NOMO-1 treated with dmso at 0.1 percent for 144 hours (cell line): ENCODE data around the gene NPNT.

Source experiments
- DNase-seq: peaks from one replicate; lab custom pipeline; 2025; ENCODE audit not compliant: unreplicated experiment; lab: John Stamatoyannopoulos, UW

Gene NPNT

DNA sequence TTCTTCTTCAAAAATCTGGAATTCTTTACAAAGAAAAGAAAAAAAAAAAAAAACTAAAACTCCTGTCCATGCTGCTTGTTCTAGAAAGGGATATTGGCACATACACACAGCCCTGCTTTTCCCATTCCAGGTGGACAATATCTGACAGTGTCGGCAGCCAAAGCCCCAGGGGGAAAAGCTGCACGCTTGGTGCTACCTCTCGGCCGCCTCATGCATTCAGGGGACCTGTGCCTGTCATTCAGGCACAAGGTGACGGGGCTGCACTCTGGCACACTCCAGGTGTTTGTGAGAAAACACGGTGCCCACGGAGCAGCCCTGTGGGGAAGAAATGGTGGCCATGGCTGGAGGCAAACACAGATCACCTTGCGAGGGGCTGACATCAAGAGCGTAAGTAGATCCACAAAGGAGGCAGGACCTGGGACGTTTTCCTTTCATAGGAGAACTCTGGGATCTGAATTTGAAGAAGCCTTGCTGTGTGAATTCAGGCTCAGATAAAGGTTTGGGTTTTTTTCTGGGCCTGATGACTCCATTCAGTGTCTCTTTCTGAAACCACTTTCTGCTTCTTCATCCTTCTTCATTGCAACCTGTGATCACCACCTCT lies 71.9 kb downstream of the NPNT start:
- DNase-seq = no peak

DNA sequence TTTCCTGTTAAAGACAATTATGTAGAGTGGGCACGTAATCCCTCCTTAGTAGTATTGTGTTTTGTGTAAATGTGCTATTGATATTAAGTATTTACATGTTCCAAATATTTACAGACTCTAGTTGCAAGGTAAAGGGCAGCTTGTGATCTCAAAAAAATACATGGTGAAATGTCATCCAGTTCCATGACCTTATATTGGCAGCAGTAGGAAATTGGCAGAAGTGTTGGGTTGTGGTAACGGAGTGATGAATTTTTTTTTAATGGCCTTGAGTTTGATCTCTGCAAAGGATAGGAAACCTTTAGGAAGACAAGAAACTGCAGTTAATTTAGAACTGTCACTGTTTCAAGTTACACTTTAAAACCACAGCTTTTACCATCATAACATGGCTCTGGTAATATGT lies 74.3 kb downstream of the NPNT start:
- no peak for DNase-seq

DNA sequence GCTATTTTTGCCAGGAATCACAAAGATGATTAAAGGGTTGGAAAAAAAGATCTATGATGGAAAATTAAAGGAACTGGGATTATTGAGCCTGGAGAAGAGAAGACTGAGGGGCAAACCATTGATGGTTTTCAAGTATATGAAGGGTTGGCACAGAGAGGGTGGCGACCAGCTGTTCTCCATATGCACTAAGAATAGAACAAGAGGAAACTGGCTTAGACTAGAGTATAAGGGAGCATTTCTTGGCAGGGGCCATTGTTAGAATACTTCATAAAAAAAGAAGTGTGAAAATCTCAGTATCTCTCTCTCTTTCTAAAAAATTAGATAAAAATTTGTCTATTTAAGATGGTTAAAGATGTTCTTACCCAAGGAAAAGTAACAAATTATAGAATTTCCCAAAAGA lies 75.1 kb downstream of the NPNT start:
- no peak for DNase-seq

DNA sequence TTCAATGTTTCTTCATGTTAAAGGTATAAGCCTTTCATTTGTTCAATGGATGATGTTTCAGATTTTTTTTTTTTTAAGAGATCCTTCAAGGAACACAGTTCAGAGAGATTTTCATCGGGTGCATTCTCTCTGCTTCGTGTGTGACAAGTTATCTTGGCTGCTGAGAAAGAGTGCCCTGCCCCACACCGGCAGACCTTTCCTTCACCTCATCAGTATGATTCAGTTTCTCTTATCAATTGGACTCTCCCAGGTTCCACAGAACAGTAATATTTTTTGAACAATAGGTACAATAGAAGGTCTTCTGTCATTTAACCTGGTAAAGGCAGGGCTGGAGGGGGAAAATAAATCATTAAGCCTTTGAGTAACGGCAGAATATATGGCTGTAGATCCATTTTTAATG lies 75.8 kb downstream of the NPNT start:
- no peak for DNase-seq

DNA sequence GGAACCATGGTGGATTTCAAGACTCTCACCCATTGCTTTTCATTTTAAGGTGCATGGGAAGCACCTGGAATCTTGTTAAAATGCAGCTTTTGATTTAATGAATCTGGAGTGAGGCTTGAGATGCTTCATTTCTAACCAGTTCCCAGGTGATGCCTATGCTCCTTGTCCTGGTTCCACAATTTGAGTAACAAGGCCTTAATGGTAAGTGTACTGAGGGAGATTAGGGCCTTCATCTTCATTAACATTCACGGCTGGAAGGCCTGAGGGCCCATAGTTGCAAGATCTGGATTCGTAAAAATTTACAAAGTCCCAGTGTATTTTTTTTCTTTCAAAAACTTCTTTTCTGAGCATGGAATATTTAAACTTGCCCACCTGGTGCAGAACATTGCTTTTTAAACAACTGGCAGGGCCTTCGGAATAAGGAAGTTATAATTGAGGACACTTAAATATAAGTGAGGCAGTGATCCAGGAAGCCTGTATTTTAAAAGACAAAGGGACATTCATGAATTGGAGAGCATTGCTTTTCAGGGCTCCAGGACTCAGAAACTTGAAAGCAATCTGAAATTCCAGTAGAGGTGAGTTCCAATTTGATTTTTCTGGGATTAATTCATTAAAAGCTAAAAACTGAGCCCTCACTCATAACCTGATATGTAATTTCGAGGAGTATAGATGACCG lies 77.8 kb downstream of the NPNT start:
- DNase-seq = no peak

DNA sequence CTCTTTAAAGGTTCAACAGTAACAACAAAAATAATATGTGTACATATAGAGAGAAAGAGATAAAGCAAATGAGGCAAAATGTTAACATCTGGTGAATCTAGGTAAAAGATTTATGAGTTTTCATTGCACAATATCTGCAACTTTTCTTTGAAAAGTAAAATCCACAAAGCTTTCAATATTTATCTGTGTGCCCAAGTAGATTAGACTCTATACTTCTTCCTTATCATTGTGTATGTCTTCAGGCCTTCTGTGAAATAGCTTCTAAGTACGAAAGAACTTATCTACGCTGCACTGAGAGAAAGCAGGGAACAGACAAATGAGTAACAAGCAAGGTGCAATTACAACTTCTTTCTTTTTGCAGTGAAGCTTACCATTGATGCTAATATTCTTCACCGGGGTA lies 81.6 kb downstream of the NPNT start:
- DNase-seq = no peak

DNA sequence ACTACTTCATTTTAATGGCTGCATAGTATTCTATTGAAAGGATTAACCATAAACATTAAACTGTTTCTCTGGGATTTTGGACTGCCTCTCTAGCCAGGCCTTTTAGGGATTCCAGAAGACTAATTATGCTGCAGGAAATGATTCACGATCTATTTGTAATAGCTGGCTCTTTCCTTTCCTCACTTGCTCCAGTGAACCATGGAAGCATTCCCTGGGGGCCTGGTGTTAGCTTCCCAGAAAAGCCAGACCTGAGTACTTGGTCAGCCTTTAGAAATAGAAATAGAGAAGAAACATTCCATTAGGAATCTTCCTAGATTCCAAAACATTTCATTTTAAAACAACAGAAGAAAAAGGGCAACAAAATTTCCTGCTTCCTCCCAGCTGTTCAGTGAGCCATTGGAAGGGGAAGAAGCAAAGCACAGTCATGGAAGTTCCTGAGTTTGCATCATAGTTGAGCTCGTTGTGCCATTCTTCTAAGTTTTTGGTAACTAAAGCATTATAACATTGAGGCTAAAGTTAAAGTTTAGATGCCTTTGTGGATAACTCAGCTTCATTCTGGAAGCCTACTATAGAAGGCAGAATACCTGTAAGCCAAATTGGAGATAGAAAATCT lies 83.5 kb downstream of the NPNT start:
- no peak for DNase-seq

DNA sequence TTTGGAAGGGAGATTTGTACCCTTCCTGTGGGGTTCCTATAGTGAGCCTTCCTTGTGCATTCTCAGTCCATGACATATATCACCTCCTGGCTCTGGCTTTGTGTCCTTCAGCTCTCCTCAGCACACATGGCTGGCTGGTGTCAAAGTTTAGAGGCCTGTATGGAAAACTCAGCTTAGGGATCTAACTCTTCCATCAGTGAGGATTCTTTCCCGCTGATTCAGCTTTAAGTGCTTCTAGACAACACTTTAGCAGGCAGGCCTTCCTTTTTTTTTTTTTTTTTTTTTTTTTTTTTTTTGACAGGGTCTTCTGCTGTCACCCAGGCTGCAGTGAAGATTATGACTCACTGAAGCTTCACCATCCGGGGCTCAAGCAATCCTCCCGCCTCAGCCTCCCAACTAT lies 84.2 kb downstream of the NPNT start:
- no peak for DNase-seq

DNA sequence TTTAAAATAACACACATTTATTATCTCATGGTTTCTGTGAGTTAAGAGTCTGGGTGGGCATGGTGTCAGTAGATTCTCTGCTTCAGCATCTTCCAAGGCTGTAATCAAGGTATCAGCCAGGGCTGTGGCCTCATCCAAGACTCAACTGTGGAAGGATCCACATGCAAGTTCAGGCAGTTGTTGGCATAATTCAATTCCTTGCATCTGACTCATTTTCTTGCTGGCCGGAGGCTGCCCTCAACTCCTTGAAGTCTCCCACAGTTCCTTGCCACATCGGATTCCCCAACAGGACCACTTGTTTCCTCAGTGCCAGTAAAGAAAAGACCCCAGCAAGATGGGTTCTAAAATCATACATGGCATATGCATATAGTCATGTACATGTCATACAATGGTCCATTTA lies 93.4 kb downstream of the NPNT start:
- DNase-seq = no peak

DNA sequence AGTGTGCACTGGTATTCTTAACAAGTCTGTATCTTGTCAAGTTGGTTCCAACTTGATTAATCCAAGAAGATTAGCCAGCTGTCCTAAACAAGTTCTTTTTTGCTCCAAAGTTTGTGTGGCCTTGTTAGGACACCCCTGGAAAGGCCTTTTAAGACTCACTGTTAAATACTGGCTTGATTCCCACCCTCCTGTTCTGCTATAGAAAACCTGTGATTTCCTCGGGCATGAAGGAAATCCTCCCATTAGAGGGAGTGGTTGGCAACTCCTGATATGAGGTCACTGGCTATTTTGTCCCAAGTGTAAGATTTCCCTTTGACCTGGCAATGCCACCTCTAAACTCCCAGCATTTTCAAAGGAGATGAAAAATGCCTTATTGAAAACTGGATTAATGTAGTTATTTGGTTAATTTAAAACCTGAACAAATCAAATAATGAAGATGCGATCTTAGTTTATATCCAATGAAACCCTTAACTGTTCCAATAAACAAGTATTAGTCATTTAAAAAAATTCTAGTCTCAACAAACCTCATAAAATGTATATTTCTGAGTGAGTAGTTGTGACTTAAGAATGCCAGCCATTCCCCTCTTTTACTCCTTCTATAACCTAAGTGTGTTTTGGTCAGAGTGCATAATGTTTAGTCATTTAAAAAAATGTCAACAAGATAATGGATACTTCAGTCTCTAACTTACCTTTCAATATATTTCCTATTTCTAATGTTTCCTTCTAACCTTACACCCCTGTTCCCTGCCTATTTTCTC lies 94.4 kb downstream of the NPNT start:
- DNase-seq = no peak

DNA sequence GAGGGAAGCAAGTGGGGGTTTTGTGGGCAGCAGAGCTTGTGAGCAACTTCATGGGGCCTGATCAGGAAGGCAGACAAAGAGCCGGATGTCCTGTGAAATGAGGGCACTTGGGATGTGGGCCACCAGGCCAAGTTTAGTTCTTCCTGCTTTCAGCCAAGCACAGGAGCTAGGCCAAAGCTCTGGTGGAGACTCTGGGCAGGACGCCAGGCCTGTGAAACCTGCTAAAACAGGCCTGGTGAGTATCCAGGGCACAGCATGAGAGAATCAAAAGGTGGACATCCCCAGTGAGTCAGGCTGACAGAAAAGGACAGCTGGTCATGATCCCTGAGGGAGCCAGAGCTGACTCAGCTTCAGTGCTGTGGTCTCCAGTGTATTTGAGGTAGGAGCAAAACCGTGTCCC lies 95.7 kb downstream of the NPNT start:
- no peak for DNase-seq

DNA sequence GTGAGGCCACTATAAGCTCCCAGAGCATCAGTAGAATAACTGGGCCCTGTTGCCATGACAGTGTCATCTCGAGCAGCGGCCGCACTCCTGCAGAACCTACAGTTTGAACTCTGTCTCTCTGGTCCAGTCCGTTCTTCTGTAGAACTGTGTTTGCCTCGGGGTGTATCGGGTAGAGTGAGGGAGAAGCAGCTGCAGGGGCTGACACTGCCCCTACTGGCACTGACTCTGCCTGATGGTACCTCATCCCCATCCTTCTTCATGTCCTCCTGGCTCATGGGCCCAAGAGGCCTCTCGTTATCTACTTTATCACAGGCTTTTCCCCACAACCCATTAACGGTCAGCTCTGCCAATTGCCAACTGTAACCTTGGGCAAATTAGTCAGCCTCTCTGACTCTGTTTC lies 96.5 kb downstream of the NPNT start:
- DNase-seq = no peak

DNA sequence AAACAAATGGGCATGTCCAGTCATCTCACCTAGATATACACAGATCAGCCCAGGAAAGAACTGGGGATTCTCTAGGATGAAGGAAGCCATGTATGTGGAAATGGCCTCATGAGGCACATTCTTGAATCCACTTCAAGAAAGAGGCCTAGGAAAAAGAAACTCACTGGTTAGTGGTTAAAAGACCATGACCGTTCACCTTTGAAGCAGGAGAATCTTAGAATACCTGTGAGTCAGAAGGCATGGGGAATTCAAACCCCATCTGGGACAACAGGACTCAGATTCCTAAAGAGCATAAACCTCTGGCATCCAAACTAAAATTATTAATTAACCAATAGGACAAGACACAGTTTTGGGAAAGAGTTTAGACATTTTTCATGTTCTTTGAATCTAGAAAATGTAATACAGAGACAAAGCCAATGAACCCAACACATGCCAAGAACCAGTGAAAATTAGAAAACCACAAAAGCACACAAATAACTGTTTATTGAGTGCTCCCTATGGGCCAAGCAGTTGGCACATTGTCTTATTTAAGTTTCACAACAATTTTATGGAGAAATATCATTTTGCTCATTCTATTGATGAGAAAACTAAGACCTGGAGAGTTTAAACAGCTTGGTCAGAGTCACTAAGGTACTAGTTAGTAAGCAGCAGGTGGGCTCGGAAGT lies 97.5 kb downstream of the NPNT start:
- DNase-seq = no peak

DNA sequence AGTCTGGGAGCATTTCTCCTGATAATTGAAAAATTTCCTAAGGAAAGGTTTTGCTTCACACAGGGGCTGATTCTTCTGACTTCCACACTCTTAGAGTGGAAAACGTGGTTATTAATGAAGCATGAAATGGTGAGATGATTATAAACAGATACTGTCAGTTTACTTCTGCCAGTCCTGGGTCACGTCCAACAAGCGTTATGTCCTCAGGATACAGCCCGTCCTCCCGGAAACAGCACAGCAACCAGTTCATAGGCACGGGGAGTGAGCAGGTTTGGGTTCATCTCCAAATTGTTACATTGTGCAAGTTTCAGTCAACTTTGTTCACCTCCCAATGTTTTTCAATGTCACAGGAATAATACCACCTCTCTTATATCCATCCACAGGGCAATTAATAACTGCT lies 98.8 kb downstream of the NPNT start:
- DNase-seq = no peak

DNA sequence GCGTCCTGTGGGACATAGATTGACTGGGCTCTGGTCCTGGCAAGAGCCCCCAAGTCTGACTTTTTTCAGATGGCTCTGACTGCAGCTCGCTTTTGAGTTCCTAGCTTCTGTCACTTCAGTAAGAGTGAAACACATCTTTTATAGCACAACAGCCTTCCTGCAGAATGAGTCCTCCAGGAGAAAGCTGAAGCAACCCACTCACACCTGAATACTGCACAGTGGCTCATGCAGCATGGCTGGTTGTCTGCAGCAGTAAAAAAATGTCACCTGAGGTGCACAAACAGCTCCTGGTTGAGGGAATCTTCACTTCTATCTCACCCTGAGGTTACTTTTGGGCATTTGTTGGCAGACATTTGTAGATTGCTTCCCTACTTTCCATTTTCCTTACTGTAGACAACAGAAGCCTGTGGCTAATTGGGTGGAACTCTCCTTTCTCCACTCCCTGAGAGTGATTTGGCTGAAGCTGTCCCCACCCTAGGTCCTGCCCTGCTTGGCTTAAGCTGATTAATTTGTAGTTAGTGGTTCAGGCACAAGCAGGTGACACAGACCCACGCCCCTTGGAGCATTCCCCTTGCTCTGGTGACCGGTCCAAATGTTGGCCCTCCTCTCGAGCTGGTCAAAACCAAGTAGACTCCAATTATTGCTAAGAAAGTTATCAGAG lies 99.7 kb downstream of the NPNT start:
- DNase-seq = no peak

DNA sequence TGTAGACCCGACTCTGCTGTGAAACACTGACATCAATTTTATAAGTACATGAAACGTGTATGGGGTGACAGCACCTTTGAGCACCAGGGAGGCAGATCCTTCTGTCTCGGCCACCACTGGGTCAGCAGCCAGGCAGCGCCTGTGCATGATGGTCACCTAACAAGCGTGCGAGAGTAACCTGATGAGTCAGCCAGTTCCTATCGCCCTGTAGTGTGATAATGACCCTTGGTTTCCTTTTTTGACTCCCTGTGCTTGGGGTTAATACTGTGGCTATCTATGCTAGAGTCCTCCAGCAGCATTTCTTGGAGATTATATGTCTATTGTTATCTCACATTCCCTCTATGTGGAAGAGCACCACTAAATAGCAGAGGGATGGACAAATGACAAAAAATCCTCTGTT lies 101.6 kb downstream of the NPNT start:
- DNase-seq = no peak

DNA sequence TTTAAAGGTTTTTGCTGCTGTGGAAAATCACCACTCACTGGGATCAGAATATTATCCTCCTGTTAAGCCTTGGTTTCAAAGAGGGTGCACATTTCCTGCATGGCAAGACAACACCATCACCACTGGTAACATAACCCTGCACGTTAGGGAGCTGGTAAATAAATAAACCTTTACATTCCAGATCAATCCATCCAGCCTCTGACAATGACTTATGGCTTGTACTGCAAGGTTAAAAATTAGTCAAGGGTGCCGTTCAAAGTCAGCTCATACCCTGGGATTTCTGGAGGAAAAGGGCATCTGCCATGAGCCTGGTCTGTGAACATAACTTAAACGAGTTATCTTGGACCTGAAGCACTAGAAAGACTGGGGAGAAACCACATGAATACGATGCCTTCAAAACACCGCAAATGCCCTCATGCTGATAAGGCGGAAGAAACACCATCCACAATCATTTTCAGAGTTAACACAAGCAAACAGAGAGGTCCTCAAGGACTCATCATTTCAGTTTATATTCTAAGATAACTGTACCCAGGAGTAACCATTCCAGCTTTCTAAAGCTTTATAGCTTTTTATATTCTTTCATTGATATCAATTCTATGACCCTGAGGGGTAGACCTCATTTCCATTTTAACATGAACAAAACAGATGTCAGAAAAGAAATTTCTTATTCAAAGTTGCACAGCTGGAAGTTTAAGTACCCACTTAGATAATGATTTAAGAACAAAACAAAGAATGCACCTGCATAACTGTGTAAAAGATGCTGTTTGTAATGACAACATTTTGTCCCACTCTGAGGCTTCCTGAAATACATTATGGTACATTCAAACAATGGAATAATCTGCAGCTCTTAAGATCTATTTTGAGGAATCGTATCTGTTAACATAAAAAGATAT lies 103.1 kb downstream of the NPNT start:
- DNase-seq = no peak

DNA sequence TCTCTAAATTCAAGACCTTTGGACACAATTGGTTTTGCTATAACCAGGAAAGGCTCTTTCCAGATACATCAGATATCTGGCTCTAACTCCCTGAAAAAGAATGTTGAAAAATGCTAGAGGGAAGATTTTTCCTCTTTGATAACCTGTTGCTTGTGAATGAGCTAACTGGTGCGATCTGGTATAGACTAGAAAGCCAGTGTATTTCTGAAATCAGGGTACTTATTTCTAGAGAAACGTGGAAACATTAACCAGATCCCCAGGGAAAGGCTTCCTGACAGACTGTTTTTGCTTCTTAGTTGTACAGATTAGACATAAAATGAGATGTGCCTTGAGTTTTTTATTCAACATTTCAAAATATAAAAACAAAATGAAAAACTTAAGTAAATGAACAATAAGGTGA lies 107.7 kb downstream of the NPNT start:
- no peak for DNase-seq

DNA sequence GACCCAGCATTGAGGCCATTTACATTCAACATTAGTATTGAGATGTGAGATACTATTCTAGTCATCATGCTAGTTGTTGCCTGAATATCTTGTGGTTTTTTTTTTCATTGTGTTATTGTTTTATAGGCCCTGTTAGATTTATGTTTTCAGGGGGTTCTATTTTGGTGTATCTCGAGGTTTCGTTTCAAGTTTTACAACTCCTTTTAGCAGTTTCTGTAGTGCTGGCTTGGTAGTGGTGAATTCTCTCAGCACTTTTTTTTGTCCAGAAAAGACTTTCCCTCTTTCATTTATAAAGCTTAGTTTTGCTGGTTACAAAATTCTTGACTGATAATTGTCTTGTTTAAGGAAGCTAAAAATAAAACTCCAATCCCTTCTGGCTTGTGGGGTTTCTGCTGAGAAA lies 115.5 kb downstream of the NPNT start:
- no peak for DNase-seq

DNA sequence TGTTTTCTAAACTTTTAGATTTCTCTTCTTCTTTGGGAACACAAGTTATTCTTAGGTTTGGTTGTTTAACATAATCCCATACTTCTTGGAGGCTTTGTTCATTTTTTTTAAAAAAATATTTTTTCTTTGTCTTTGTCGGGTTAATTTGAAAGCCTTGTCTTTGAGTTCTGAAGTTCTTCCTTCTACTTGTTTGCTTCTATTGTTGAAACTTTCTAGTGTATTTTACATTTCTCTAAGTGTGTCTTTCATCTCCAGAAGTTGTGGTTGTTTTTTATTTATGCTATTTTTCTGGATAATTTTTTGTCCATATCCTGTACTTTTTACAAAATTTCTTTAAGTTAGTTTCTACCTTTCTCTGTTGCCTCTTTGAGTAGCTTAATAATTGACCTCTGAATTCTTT lies 116.1 kb downstream of the NPNT start:
- no peak for DNase-seq
